Measurements from ENCODE around the gene RPS27A. TPM values are rescaled to one million over a fixed set of nuclear protein-coding genes. Genes with fewer than 3 reads are reported as not detected.
A peak's percentile ranks its signal among the peaks of the same experiment; 100 is the strongest.

Gene RPS27A
- total and polyA plus RNA-seq, 9 of the 15 experiments (the other 6 are each of a cell fraction or from before 2014, with no cell fraction given), result 1,383 to 3,282 (median 2,242) TPM

- TF ChIP-seq PRDM10 (IDR thresholded peaks at IDR 0.05; ENCODE audit: partially characterized antibody) (no peak), CREM (IDR thresholded peaks at IDR 0.05; ENCODE audit: low read depth) (peak; percentile 58), ATF2 (CRISPR knock-in tag; IDR thresholded peaks at IDR 0.05) (no peak), HMG20A (CRISPR knock-in tag; conservative IDR thresholded peaks at IDR 0.05) (no peak), GTF2A2 (tag; IDR thresholded peaks at IDR 0.05) (no peak), HDAC2 (IDR thresholded peaks at IDR 0.05) (peak; percentile 22; the same call in 1 of the 2 replicates), ZNF133 (CRISPR knock-in tag; IDR thresholded peaks at IDR 0.05) (no peak), KDM2B (CRISPR knock-in tag; IDR thresholded peaks at IDR 0.05) (0 out of 2 replicates have a peak, but pooled peaks have one; percentile 39), PHF8 (IDR thresholded peaks at IDR 0.05; ENCODE audit: borderline replicate concordance, low read length) (peak; percentile 90), FOXA3 (CRISPR knock-in tag; conservative IDR thresholded peaks at IDR 0.05 in 1 of 2, IDR thresholded peaks at IDR 0.05 in 1 of 2) (0 out of 4 replicates have a peak, but pooled peaks of 1 of the 2 experiments have one; percentile 14), PML (IDR thresholded peaks at IDR 0.05; ENCODE audit: low read length) (peak; percentile 66), ZNF561 (CRISPR knock-in tag; conservative IDR thresholded peaks at IDR 0.05) (no peak), NELFE (IDR thresholded peaks at IDR 0.05; ENCODE audit: insufficient read depth, insufficient read length) (no peak), RNF219 (CRISPR knock-in tag; IDR thresholded peaks at IDR 0.05) (no peak), ZNF316 (IDR thresholded peaks at IDR 0.05) (no peak), ELF4 (CRISPR knock-in tag; IDR thresholded peaks at IDR 0.05) (0 out of 2 replicates have a peak, but pooled peaks have one; percentile 54), GTF2E2 (tag; IDR thresholded peaks at IDR 0.05) (peak; percentile 93), FOXK2 (conservative IDR thresholded peaks at IDR 0.05 in 1 of 2, IDR thresholded peaks at IDR 0.05 in 1 of 2; ENCODE audit: low read depth in 2 of 2) (0 out of 4 replicates have a peak, but pooled peaks of 1 of the 2 experiments have one; percentile 28), ZNF134 (CRISPR knock-in tag; conservative IDR thresholded peaks at IDR 0.05) (no peak), ETV6 (IDR thresholded peaks at IDR 0.05; ENCODE audit: borderline replicate concordance in 1 of 2, low read depth in 2 of 2, low read length in 1 of 2) (peak in 1 of 2 experiments; percentile 58; a peak in 1 of 4 replicates), ETV6 (CRISPR knock-in tag; IDR thresholded peaks at IDR 0.05; ENCODE audit: borderline replicate concordance) (no peak), ZNF76 (CRISPR knock-in tag; IDR thresholded peaks at IDR 0.05; ENCODE audit: borderline replicate concordance) (peak; percentile 74; the same call in 1 of the 2 replicates)
These were observed 49.8 kb downstream of the RPS27A start (continued) for GRCh38 chr2:55282110-55282917.
